GM18861 (cell line): ENCODE results near the gene FCN3.

Source experiments
- ATAC-seq: cut with Tn5 transposase; IDR thresholded peaks from one replicate; pipeline ENCODE4 v1.9.1; 2021; ENCODE audit not compliant: unreplicated experiment

FCN3 gene

GRCh38 chr1:27343639-27344025 lies 31.0 kb downstream of the FCN3 start:
- ATAC-seq = no peak

DNA sequence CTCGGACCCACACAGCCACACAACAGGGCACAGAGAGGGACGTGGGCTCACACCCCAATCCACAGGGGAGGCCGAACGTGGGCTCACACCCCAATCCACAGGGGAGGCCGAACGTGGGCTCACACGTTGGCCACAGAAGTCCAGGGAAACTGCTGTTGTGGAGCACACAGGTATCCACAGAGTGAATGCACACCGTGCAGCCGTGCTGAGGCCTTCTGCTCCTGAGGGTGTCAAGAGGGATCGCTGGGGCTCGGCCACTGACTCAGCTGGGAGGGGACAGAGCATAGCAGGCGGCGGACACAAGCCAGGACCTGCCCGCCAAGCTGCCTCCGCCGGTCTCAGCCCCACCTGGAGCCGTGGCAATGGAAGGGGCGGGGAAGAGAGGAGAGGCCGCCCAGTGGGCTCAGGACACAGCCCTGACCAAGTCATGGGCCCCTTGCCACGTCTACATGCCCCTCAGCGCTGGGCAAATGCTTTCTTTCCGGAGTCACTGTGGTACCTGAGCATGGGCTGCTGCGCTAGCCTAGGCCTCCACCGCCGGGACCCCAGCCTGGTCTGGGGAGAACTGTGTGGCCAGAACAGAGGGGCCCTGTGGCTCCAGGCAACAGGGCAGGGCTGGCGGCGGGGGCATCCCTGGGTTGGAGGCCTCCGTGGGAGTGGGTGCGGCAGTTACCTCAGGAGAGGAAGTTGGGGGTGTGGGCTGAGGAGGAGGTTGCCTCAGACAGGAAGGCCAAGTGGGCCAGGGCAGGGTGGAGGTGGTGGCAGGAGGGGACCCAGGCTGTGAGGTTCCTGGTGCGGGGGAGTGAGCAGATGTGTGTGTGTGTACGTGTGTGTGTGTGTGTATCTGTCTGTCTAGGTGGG lies 31.6 kb downstream of the FCN3 start:
- no peak for ATAC-seq

GRCh38 chr1:27342391-27342777 lies 32.2 kb downstream of the FCN3 start:
- ATAC-seq = no peak

GRCh38 chr1:27341525-27342252 lies 32.9 kb downstream of the FCN3 start, which contains the start of gene SYTL1:
SYTL1 (plus strand) TSS chr1:27342022; CDS start chr1:27345335, 3,313 bp downstream.
- no peak for ATAC-seq

DNA sequence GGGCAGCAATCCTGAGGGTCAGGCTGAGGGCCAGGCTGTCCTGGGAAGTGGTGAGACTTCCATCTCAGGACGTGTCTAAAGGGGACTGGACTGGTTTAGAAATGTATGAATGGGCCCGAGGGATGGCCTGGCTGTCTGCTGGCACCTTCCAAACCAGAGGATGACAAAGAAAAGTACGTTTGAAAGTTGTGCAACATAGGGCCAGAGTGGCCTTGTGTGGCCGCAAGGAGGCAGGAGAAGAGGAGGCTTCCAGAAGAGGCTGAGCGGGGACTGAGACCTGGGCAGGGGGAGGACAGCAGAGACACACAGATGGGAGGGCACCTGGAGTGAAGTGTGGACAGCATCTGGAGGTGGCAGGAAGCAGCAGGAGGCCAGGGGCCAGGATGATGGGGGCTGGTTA lies 35.4 kb downstream of the FCN3 start:
- no peak for ATAC-seq

- no peak for ATAC-seq
These were observed 35.9 kb downstream of the FCN3 start for GRCh38 chr1:27338751-27339150.

DNA sequence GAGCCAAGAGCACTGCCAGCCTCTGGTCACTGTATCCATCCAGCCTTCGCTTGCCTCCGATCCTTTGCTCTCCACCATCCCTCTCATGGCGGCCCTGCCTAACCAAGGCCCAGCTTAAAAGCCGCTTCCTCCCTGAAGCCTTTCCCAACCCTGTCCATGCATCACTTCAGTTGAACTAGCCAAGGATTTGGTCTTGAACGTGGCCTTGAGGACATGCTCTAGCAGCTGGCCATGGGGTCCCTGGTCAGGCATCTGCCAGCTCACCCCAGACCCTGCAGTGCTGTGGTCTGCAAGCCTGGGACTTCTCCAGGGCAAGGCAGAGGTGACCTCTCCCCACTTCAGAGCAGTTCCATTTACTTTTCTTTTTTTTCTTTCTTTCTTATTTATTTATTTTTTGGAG lies 37.9 kb downstream of the FCN3 start:
- no peak for ATAC-seq

DNA sequence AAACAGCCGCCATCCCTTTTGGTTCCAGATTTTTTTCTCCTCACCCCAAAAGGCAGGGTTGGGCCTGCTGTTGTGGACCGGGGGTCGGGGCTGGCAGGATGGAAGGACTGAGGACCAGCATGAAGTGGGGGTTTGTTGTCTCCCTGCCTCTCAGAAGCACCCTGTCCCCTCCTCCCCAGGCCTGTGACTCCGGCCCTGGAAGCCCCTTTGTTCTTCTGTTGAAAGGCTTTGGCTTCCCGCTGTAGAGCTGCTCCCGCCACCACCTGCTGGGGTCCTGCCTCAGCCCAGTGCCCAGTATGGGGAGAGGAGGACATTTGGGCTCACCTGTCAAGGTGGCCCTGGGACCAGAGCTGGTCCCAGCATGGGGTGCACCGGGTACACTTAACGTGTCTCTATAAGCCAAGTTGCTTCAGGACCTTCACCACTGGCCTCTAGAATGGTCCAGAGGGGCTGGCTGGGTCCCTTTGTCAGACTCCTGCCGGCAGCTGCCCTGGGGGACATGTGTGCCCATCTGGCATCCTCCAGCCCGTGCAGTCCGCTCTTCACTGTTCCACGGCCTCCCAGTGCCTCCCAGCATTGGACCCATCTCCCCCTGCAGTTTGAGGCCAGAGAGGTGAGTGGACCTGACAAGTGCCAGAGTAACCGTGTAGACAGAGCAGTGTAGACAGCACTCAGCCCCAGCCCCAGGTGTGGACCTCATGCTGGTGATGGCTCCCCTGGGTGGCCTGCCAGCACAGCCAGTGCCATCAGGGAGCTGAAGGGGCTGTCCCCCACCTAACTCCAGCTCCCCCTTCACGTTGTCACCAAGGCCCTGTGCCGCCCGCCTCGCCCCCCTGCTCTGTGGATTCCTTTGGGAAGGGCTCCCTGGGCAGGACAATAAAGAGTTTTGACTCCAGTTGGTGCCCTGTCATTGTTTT lies 38.9 kb downstream of the FCN3 start:
- no peak for ATAC-seq

GRCh38 chr1:27333717-27334279 lies 40.8 kb downstream of the FCN3 start:
- ATAC-seq = no peak

DNA sequence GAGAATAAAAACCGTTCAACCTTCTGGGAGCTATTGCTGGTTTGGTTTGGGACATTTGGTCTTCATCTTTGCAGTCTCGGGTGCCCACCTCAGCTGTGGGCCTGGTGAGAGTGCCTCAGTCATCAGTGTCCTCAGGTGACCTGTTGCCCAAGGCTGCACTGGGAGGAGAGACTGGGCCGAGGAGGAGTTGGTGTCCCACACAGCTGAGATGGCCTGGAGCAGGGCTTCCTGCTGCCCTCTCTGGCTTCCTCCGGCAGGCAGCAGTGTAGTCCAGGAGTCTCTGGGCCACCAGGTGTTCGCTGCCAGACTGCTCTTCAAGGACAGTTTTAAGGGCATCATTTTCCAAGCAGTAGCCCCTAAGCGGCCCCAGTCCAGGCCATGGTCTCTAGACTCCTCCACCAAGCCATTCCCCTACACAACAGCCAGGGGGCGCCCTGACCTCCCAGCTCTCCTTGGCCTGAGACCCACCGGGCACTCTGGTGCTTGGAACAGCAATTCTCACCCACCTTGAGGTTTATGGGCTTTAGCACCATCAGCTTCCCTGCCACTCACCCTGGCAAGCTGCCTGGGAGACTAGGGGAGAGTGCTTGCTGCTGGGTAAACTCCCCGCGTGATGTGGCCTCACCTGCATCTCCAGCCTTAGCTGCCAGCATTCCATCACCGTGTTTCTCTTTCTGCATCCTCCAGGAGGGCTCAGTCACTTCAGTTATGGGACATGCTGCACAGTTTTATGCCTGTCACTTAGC lies 41.9 kb downstream of the FCN3 start:
- no peak for ATAC-seq

DNA sequence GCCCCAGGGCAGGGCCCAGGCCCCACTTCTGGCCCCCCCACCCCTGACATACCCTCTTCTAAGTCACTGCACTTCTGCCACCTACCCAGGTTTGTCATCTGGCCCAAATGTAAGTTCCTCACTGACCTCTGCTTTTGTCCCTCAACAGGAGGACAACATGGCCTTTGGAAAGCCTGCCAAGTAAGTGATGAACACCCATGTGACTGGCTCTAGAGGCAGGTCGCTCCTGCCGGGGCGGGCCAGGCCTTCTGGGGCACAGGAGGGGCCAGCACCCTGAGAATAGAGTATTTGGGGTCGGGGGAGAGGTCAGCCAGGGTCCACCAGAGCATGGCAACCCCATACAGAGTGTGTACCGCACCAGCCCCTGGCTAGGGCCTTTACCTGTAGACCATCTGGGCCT lies 42.7 kb downstream of the FCN3 start:
- ATAC-seq = no peak

GRCh38 chr1:27331426-27331825 lies 43.2 kb downstream of the FCN3 start:
- no peak for ATAC-seq

DNA sequence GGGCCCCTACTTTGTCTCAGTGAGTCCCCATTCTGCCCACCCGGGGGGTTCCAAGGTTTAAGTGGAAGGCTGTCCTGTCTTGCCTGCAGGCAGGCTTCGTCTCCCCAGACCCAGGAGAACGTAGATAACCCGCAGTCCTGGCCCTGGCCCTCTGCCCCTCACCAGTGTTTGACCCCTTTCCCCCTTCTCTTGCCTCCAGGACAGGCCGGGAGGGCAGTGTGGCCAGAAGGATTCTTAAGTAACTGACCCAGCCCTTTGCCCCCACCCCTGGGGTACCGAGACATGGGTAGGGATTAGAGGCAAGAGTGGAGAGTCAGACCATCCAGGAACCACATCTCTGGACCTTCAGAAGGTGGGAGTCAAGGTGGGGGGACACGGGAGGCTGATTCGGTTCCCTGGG lies 43.8 kb downstream of the FCN3 start:
- no peak for ATAC-seq

- no peak for ATAC-seq
These were observed 46.7 kb downstream of the FCN3 start for GRCh38 chr1:27327964-27328363.

GRCh38 chr1:27325286-27325685 lies 49.3 kb downstream of the FCN3 start:
- ATAC-seq = no peak

DNA sequence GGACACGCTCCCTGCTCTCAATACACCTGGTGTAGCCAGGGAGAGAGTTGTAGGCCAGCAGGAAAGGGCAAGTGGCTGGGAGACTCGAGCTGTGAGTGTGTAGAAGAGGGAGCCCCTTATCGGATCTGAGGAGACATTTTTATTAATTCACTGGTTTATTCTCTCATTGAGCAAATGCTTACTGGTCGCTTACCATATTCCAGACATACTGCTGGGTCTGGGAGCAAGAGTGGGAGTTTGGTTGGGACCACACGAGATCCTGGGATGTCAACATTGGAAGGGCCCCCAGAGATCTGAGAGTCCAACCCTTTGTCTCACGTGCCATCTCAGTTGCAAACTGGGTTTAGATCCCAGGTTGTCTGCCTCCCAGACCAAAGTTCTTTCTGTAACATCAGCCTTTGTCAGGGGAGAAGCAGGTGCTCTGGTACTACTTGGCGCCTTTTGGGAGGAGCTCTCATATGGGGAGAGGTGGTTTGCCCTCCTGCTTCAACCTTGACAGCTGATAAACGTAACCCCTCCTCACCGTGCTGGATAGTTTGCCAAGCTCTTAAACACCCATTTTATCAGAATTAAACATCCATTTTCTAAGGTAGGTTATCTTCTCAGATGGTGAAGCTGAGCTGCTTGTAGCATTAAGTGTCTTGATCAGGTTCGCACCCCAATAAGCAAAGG lies 51.9 kb downstream of the FCN3 start:
- ATAC-seq = no peak

DNA sequence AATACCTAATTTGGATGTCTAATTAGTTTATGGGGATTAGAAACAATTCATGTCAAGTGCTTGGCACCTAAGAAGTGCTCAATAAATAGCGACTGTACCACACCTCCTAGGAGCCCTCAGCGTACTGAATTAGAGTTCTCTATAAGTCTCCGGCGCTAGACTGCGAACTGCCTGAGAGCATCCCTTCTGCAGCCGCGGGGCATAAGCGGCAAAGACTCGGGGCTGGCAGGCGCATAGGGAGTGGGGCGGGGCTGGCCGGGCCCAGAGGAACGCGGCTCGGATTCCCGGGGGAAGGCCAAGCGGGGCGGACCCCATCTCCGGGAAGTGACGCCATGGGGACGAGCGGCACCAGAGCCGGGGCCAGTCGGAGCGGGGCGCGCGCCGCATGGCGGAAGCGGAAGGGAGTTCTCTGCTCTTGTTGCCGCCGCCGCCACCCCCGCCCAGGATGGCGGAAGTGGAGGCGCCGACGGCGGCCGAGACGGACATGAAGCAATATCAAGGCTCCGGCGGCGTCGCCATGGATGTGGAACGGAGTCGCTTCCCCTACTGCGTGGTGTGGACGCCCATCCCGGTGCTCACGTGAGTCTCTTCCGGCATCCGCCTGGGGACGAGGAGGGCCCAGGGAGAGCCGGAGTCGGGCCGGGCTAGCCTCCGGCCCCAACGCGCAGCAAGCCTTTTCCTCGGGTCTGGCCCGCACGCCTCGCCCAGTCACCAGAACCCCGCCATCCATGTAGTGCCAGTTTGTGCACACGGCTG lies 52.6 kb downstream of the FCN3 start, which contains the start of gene TMEM222:
TMEM222 (plus strand) TSS at position 351 of the 756 bp plus-strand sequence; CDS start at position 386, 35 bp downstream.
- peak; percentile 91 for ATAC-seq
